ENCODE measurements around the gene GIGYF1.
"Not testable (repeated sequence)": the region's sequence is repeated elsewhere in the genome, so short reads cannot be mapped to it uniquely, and the experiment has no call there.

- TF ChIP-seq CTCF (IDR thresholded peaks at IDR 0.05 in 4 of 5, conservative IDR thresholded peaks at IDR 0.05 in 1 of 5); POLR2A (IDR thresholded peaks at IDR 0.05): not testable (repeated sequence)
These were observed 23.0 kb upstream of the GIGYF1 start for GRCh38 chr7:100717073-100717472.
